Uterus (tissue), 2 donors: Measurements from ENCODE around the gene TMEM253.

Source experiments
- CTCF ChIP-seq, 4 experiments: fragments of 200-600 bp in 2 of 4; fragments of 450-650 bp in 2 of 4; sonication (generic) in 2 of 4; IDR thresholded peaks; one replicate each; pipeline ENCODE4 v1.5.1; 2016 to 2019; ENCODE audit warnings: antibody characterized with exemption in 4 of 4, mild to moderate bottlenecking in 2 of 4, moderate library complexity in 1 of 4
- POLR2A ChIP-seq, 2 donors: fragments of 450-650 bp; IDR thresholded peaks; one replicate each; pipeline ENCODE4 v1.6.1; 2016; ENCODE audit warnings: antibody characterized with exemption in 2 of 2, mild to moderate bottlenecking in 1 of 2, moderate library complexity in 1 of 2

DNA sequence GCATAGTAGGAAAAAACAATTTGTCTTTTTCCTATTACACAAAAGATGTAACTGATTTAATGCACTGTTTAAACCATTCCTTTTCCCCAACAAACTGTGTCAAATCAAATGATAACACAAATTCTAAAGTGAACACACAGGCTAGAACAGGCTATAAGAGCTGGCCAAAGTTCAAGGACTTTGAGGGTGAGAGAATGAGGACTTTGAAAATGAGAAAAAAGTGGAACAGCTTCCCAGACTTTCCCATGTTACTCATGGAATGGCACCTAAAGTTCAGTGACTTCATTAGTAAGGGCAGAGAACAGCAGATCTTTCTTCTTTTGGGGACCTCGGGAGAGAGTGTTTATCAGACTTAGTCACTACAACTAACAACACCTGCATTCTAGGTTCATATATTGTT is 22.6 kb downstream of the TMEM253 start:
- no peak for TF ChIP-seq POLR2A (IDR thresholded peaks at IDR 0.05)
- no peak for TF ChIP-seq CTCF (IDR thresholded peaks at IDR 0.05)
